CD4-positive, alpha-beta T cell (primary cell): Measurements from ENCODE around the gene HNRNPH2. TPM values are rescaled to one million over a fixed set of nuclear protein-coding genes. Genes with fewer than 3 reads are reported as not detected.

Experiments used
- ATAC-seq: fragments of 200-7000 bp; cut with Tn5 transposase; one replicate; pipeline ENCODE4 v1.10.0; 2022; ENCODE audit warnings: mild to moderate bottlenecking; ENCODE audit not compliant: poor library complexity
- CTCF ChIA-PET: fragments of 350-600 bp; sonication (Branson Sonifier 250); formaldehyde crosslinking; loops from one replicate; lab custom pipeline; 2021; ENCODE audit warnings: antibody characterized with exemption, inconsistent platforms; lab: Charles Lee
- POLR2A ChIA-PET: fragments of 350-600 bp; sonication (Branson Sonifier 250); formaldehyde crosslinking; loops from one replicate; lab custom pipeline; 2021; ENCODE audit warnings: antibody characterized with exemption, inconsistent platforms; lab: Charles Lee
- DNase-seq, 14 experiments: peaks; one replicate each; pipeline ENCODE4 v3.0.0-alpha.2; 2013 to 2020; ENCODE audit warnings: mixed read lengths in 2 of 14
- H3K27ac ChIP-seq, 2 donors: one replicate each; pipeline versions ENCODE4 v1.5.1 to v1.7.0; 2013; ENCODE audit warnings: low read length in 2 of 2, low read depth in 1 of 2, mild to moderate bottlenecking in 1 of 2
- H3K27me3 ChIP-seq, 2 experiments: 1 replicate in 1 of 2; 2 replicates in 1 of 2; pipeline versions ENCODE4 v1.6.1 to v1.7.0; 2013; ENCODE audit warnings: low read length in 2 of 2, control low read depth in 1 of 2, mild to moderate bottlenecking in 1 of 2, moderate library complexity in 1 of 2; ENCODE audit not compliant: insufficient read depth in 2 of 2, control insufficient read depth in 1 of 2
- H3K36me3 ChIP-seq: one replicate; pipeline ENCODE4 v1.6.1; 2013; ENCODE audit warnings: low read length, control low read depth; ENCODE audit not compliant: insufficient read depth
- H3K4me1 ChIP-seq: one replicate; pipeline ENCODE4 v1.6.1; 2013; ENCODE audit warnings: low read length, control low read depth; ENCODE audit not compliant: insufficient read depth
- H3K4me3 ChIP-seq: one replicate; pipeline ENCODE4 v1.5.1; 2013; ENCODE audit warnings: mild to moderate bottlenecking, low read length, moderate library complexity
- H3K9me3 ChIP-seq, 2 experiments: 1 replicate in 1 of 2; 2 replicates in 1 of 2; pipeline versions ENCODE4 v1.6.1 to v1.7.0; 2013; ENCODE audit warnings: low read length in 2 of 2, mild to moderate bottlenecking in 2 of 2, control low read depth in 1 of 2, moderate library complexity in 1 of 2; ENCODE audit not compliant: control insufficient read depth in 1 of 2, insufficient read depth in 1 of 2
- H3K27ac Mint-ChIP-seq: one replicate; pipeline ENCODE4 v1.8.0; 2020; ENCODE audit warnings: mixed read lengths
- H3K27me3 Mint-ChIP-seq: one replicate; pipeline ENCODE4 v1.8.0; 2021; ENCODE audit warnings: mixed read lengths
- H3K36me3 Mint-ChIP-seq: one replicate; pipeline ENCODE4 v1.8.0; 2021; ENCODE audit warnings: low read depth, mixed read lengths
- H3K4me1 Mint-ChIP-seq: one replicate; pipeline ENCODE4 v1.8.0; 2021; ENCODE audit warnings: low read depth, mixed read lengths
- H3K4me3 Mint-ChIP-seq: one replicate; pipeline ENCODE4 v1.8.0; 2020; ENCODE audit warnings: mild to moderate bottlenecking, mixed read lengths
- H3K9me3 Mint-ChIP-seq: one replicate; pipeline ENCODE4 v1.8.0; 2020; ENCODE audit warnings: mixed read lengths
- intact Hi-C, 2 experiments: fragments of 100-400 bp; cut with DNase I in 1 of 2; cut with micrococcal nuclease in 1 of 2; formaldehyde crosslinking; loops; one replicate each; pipeline versions ENCODE4 v1.15.1 to v1.9.0; 2023 to 2025; cut with DNase I, micrococcal nuclease
- total RNA-seq, 174 experiments: library from RNA in 2 of 174; stranded (reverse) in 2 of 174; gene quantifications; one replicate each; pipeline ENCODE4 v1.2.3 and lab custom pipeline; 2021 to 2026
- TF ChIP-seq, protein P1 (sequence below): fragments of 200-600 bp; IDR thresholded peaks from one replicate; pipeline ENCODE4 v1.8.0; 2022; ENCODE audit warnings: antibody characterized with exemption, mild to moderate bottlenecking

The HNRNPH2 gene
- total RNA-seq, 2 experiments from 2014 or later, result 50.9 to 51.4 TPM

DNA sequence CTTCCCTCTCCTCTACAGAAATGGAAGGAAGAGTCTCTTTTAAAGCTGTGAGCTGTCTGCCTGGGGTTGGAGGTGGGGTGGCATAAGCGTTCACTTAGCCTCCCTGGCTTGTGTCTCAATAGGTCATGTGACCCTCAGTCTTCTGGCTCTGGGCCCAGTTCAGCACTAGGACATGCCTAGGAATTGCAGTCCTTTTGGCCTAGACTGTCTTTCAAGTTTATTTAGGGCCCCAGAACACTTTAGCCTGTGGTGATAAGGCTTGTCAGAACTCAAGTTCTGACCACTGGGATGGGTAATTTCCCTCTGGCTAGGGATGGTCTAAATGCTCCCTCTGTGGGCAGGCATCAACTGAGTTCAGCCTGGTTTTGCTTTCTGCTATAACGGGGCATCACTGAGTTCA is 42.9 kb downstream of the HNRNPH2 start:
- no peaks in the 10 kb centered on the region for H3K9me3 Mint-ChIP-seq
- no peaks in the 10 kb centered on the region for H3K4me1 ChIP-seq
- H3K27me3 Mint-ChIP-seq, result no peaks in the 10 kb centered on the region
- no peaks in the 10 kb centered on the region for H3K36me3 ChIP-seq
- H3K4me1 Mint-ChIP-seq, result no peaks in the 10 kb centered on the region
- peaks cover 59% of the 10 kb centered on the region for H3K36me3 Mint-ChIP-seq
- no peak for DNase-seq
- no peak overlapping the region for H3K27ac ChIP-seq
- H3K27me3 ChIP-seq, result no peaks in the 10 kb centered on the region
- H3K9me3 ChIP-seq, result no peaks in the 10 kb centered on the region
- H3K4me3 Mint-ChIP-seq, result no peak overlapping the region
- ATAC-seq, result no peak
- H3K27ac Mint-ChIP-seq, result no peak overlapping the region
- TF ChIP-seq, protein P1, sequence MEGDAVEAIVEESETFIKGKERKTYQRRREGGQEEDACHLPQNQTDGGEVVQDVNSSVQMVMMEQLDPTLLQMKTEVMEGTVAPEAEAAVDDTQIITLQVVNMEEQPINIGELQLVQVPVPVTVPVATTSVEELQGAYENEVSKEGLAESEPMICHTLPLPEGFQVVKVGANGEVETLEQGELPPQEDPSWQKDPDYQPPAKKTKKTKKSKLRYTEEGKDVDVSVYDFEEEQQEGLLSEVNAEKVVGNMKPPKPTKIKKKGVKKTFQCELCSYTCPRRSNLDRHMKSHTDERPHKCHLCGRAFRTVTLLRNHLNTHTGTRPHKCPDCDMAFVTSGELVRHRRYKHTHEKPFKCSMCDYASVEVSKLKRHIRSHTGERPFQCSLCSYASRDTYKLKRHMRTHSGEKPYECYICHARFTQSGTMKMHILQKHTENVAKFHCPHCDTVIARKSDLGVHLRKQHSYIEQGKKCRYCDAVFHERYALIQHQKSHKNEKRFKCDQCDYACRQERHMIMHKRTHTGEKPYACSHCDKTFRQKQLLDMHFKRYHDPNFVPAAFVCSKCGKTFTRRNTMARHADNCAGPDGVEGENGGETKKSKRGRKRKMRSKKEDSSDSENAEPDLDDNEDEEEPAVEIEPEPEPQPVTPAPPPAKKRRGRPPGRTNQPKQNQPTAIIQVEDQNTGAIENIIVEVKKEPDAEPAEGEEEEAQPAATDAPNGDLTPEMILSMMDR, result no peak
- ChIA-PET CTCF (no interaction called here), POLR2A (no interaction called here)
- intact Hi-C loops, result no loop called here
- no peak overlapping the region for H3K4me3 ChIP-seq

GRCh38 chrX:101452056-101452455 is 44.0 kb downstream of the HNRNPH2 start:
- H3K9me3 Mint-ChIP-seq, result no peaks in the 10 kb centered on the region
- H3K27me3 Mint-ChIP-seq, result no peaks in the 10 kb centered on the region
- intact Hi-C loops, result no loop called here
- H3K4me1 ChIP-seq, result no peaks in the 10 kb centered on the region
- H3K4me3 Mint-ChIP-seq, result no peak overlapping the region
- DNase-seq, result no peak
- no peaks in the 10 kb centered on the region for H3K9me3 ChIP-seq
- H3K4me3 ChIP-seq, result no peak overlapping the region
- TF ChIP-seq, protein P1, result no peak
- ATAC-seq, result no peak
- H3K27ac ChIP-seq, result no peak overlapping the region
- H3K36me3 ChIP-seq, result no peaks in the 10 kb centered on the region
- CTCF ChIA-PET, result no interaction called here
- peaks cover 55% of the 10 kb centered on the region for H3K36me3 Mint-ChIP-seq
- no peak overlapping the region for H3K27ac Mint-ChIP-seq
- POLR2A ChIA-PET, result no interaction called here
- H3K27me3 ChIP-seq, result no peaks in the 10 kb centered on the region
- no peaks in the 10 kb centered on the region for H3K4me1 Mint-ChIP-seq

DNA sequence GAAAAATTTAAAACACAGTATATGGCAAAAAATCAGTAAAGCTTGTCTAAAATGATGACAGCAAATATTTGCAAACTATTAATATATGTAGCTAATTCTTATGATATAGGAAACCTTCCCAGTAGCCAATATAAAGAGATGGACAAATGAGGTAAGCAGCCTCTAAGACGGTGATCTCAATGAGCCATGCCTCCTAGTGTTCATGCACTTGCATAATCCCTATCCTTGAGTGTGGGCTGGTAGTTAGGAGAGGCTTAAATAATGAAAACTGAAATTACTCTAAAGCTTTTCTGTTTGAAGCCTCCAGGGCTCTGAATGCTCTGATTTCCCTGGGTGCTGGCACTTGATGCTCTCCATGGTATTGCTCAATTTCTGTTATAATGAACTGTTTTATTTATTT is 52.6 kb downstream of the HNRNPH2 start:
- H3K36me3 Mint-ChIP-seq, result peaks cover 11% of the 10 kb centered on the region
- intact Hi-C loops, result no loop called here
- CTCF ChIA-PET, result no interaction called here

More for the DNA sequence above, 52.6 kb downstream of the HNRNPH2 start:
- POLR2A ChIA-PET, result no interaction called here
- H3K4me3 ChIP-seq, result no peak overlapping the region
- Mint-ChIP-seq H3K4me3 (no peak overlapping the region), H3K4me1 (no peaks in the 10 kb centered on the region), H3K27me3 (no peaks in the 10 kb centered on the region), H3K9me3 (no peaks in the 10 kb centered on the region), H3K27ac (no peak overlapping the region)
- no peaks in the 10 kb centered on the region for H3K9me3 ChIP-seq
- TF ChIP-seq, protein P1, result no peak
- ATAC-seq (no peak), DNase-seq (no peak)
- no peaks in the 10 kb centered on the region for H3K27me3 ChIP-seq
- H3K4me1 ChIP-seq, result no peaks in the 10 kb centered on the region
- no peak overlapping the region for H3K27ac ChIP-seq
- H3K36me3 ChIP-seq, result no peaks in the 10 kb centered on the region
